HG03095 (cell line): ENCODE data around the gene BBS1.

Source experiments
- ATAC-seq: cut with Tn5 transposase; IDR thresholded peaks from one replicate; pipeline ENCODE4 v1.9.1; 2021; ENCODE audit warnings: moderate library complexity; ENCODE audit not compliant: unreplicated experiment

Gene BBS1

DNA sequence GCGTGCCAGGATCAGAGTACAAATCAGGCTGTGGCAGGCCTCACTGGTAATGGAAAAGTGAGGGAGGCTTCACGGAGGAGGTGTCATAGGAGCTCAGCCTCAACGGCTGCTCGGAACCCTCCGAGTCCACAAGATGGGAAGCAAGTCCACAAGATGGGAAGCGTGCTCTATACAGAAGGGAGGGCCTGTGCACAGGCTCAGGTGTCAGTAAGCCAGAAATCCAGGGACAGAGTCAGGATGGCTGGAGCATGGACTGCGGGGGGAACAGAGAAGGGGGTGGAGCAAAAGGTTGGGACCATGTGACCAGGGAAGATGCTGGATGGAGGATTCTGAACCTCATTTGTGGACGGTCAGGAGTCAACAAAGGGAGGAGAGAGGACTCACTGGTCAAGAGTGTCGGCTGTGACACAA lies 33.6 kb upstream of the BBS1 start:
- no peak for ATAC-seq

DNA sequence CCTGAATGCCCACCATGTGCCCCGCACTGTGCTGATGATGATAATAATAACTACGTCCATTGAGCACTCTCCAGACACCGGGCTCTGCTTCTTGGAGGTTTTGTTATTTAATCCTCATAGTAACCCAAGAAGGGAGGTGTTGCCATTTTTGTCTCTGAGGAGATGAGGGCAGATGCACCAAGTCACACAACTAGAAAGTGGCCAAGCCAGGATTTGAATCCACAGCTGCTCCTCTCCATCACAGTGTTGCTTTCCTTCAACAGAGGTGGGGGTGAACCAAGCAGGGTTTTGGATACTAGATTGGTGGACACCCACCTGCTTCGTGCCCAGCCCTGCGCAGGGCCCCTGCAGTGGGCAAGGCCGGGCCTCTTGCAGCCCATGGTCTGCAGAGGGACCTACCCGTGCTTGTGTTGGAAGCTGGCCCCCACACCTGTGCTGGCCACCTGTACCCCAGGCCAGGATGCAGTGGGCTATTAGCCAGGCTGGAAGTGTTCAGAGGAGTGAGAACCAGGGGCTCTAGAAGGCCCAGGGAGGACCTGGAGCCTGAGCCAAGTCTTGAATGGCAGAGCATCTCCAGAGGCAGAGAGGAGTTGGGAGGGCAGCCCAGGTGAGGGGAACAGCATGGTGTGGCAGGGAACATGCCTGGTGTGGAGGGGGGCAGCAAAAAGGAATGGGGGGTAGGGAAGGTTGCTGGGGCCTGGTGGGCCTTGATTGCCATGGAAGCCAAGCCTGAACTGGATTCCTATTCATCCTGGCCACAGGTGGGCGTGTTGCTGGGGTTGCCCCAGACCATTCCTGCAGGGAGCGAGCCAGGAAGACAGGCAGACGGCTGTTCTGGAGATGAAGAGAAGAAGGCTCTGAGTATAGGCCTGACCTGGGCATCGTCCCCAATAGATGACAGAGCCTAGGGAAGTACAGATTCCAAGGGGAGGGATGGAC lies 32.9 kb upstream of the BBS1 start:
- no peak for ATAC-seq

- ATAC-seq, result no peak
Observed at GRCh38 chr11:66478729-66479393, 31.6 kb upstream of the BBS1 start.

DNA sequence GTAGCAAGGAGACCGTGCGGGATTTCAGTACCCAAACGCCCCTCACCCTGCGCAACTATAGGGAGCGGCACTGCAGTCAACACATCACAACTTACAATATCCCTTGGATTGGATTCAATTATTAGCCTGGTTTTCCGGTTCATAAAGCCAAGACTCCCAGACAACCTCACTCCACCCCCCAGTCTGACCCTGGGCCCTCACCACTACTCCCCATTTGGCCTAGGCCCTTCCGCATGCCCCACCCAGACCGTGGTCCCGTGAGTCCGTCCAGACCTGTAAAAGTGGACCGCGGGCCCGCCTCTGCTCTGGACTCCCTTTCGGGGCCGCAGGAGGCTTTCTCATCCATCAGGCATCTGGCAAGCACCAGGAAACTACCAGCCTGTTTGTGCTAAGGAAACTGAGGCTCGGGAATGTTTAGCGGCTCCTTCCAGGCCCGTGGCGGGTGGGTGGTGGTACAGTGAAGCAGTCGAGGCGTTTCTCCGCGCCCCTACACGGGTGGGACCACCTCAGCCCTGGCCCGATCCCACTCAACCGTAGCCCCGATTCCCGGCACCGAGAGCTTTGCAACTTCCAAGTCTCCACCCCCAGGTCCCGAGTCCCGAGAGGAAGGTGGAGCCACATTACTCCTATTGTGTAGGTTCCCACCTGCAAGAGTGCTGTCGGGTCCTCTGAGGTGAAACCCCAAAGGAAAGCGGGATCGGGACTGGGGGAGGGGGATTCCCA lies 30.9 kb upstream of the BBS1 start:
- ATAC-seq, result no peak

GRCh38 chr11:66480117-66480938 lies 30.1 kb upstream of the BBS1 start, which contains the start of gene DPP3:
Gene DPP3, plus strand, starts transcription at chr11:66480434. Its CDS starts 1,767 bp downstream, at chr11:66482201.
- ATAC-seq, result peak; percentile 81

DNA sequence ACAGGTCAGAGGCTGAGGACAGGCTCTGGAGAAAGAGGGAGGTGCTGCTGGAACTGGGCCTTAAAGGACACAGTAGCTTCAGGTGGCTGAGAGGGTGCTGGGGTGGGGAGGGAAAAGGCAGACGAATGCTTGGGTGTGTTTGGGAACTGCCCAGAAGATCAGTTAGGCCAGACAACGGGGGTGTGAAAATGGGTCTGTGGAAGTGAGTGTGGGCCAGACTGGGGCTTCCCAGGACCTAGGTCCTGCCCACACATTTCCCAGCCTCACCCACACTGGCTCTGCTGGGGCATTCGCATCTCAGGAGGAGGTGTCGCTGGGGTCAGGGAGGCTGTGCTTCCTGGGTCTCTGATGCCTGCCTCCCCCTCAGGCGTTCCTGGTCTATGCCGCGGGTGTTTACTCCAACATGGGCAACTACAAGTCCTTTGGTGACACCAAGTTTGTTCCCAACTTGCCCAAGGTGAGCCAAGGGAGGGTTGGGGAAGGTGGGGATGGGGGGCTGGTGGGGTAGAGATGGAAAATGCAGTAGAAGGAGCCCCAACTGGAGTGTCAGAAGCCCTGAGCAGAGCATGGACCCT lies 25.5 kb upstream of the BBS1 start:
- ATAC-seq, result no peak

GRCh38 chr11:66488957-66489356 lies 21.5 kb upstream of the BBS1 start:
- no peak for ATAC-seq

- no peak for ATAC-seq
Observed at GRCh38 chr11:66489636-66490035, 20.8 kb upstream of the BBS1 start.

GRCh38 chr11:66491315-66491935 lies 19.0 kb upstream of the BBS1 start:
- ATAC-seq, result no peak

DNA sequence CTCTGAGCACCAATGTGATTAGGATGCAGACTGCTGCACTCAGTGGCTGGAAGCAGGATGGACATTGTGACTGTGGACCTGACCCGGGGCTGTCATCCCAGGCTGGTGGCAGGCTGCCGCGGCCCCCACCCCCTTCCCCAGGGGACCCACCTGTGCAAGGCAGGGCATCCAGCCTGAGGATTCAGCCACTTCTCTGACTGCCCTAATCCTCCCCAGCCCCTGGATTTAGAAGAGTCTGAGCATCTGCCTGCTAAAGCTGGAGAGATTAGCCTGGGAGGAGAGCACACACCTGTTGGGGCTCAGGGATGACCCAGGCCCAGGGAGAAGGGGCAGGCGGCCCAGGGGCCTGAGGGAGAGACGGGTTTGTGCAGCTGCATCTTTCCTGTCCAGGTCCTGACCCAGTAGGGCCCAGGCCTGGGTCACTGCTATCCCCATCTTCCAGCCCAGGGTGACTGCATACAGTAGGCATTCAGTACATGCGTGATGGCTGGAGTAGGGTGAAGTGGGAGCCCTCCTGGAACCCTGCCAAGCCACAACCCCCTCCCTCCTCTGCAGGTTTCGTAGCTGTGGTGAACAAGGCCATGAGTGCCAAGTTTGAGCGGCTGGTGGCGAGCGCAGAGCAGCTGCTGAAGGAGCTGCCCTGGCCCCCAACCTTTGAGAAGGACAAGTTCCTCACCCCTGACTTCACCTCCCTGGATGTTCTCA lies 18.1 kb upstream of the BBS1 start:
- ATAC-seq, result no peak

GRCh38 chr11:66493130-66493529 lies 17.3 kb upstream of the BBS1 start:
- ATAC-seq, result no peak

DNA sequence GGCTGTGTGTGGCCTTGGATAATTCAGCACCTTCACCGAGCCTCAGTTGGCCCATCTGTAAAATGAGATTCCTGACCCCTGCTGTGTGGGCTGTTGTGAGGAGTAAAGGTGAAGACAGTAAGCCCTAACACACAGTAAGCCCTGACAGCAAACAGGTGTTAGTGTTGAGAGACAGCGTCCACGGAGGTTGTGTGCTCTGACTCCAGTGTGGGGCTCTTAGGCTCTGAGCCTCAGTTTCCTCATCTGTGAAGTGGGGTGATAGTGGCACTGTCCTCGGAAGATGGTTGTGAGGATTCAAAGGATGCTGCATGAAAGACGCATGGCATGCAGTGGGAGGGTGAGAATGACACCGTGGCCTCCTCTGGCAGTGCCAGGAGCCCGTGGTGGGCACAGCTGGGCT lies 16.0 kb upstream of the BBS1 start:
- no peak for ATAC-seq

- no peak for ATAC-seq
Observed at GRCh38 chr11:66494935-66495334, 15.5 kb upstream of the BBS1 start.

- ATAC-seq, result no peak
Observed at GRCh38 chr11:66495401-66495854, 15.0 kb upstream of the BBS1 start.

- ATAC-seq, result no peak
Observed at GRCh38 chr11:66497206-66497605, 13.2 kb upstream of the BBS1 start.

DNA sequence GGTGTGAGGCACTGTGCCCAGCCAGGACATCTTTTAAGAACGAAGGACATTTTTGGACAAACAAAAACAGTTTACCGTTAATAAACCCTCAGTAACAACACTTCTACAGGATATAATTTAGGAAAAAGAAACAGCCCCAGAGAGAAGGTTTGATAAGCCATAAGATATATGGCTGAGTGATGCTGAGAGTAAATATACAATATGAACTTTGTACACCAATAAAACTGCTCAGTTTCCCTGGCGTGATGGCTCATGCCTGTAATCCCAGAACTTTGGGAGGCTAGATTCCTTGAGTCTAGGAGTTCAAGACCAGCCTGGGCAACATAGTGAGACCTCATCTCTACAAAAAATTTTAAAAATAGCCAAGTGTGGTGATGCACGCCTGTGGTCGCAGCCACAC lies 11.9 kb upstream of the BBS1 start:
- no peak for ATAC-seq

DNA sequence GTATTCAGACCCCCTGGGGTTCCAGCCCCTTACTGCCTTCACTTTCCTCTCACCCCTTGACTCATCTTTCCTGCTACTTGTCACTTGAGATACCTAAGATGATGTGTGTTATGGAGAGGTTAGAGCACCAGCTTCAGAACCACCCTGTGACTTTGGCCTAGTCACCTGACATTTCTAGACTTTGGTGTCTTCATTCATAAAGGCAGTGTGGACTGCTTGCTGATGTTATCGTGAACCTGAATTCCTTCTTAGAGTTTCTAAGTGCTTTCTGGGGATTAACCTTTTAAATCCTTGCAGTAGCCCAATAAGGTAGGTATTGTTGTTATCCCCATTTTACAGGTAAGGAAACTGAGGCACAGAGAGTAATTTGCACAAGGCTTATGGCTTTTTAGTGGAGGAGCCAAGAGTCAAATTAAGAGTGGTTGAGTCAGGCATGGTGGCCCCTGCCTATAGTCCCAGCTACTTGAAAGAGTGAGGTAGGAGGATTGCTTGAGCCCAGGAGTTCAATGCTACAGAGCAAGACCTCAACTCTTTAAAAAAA lies 5.1 kb upstream of the BBS1 start:
- ATAC-seq, result no peak

DNA sequence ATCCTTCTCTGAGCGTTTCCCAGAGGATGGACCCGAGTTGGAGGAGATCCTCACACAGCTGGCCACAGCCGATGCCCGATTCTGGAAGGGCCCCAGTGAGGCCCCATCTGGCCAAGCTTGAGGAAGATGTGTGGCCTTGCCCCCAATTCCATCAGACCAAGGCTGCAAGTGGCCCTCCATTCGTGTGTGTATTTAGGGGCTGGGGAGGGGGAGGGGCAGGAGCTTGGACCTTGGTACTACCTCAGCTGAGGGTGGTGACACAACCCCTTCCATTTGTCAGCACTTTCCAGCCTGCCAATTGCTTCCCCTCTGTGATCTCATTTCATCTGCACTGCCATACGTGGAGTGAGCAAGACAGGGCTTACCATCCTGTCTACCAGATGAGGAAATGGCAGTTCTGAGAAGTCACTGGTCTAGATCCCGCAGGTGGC lies 1.3 kb upstream of the BBS1 start:
- ATAC-seq, result no peak

- ATAC-seq, result no peak
Observed at GRCh38 chr11:66510990-66511339, 530 bp downstream of the BBS1 start.
